Tongue (tissue), 2 donors: ENCODE results near the gene MYH11. TPM values are rescaled to one million over a fixed set of nuclear protein-coding genes. Genes with fewer than 3 reads are reported as not detected.

Experiments used
- DNase-seq: peaks from one replicate; pipeline ENCODE4 v3.0.0-alpha.2; 2015
- total RNA-seq: library from RNA; depleted of rRNA; stranded (reverse); fragments of >200 nt; gene quantifications from one replicate; pipeline ENCODE4 v1.2.3, GENCODE V29; 2014

The MYH11 gene
- total RNA-seq, 1 donor from 2014 or later = 33.7 TPM

GRCh38 chr16:15777533-15778203, 79.2 kb downstream of the MYH11 start:
- DNase-seq = peak; percentile 22

DNA sequence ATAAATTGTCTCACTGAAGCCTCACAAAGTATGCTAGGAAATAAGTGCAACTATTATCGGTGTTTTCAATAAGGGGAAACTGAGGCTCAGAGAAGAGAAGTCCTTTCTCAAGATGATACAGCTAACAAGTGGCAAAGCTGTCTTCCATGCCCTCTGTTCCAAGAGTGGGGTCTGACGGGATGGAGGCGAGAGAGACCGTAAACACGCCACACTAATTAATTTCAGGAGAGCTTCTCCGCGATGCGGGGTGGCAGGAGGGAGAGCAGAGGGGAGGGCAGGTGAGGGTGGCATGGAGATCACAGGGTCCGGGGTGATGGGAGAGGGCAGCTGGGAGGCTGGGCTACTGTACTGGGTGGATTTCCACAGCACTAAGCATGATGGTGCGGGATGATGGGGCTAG, 80.3 kb downstream of the MYH11 start:
- DNase-seq = no peak

DNA sequence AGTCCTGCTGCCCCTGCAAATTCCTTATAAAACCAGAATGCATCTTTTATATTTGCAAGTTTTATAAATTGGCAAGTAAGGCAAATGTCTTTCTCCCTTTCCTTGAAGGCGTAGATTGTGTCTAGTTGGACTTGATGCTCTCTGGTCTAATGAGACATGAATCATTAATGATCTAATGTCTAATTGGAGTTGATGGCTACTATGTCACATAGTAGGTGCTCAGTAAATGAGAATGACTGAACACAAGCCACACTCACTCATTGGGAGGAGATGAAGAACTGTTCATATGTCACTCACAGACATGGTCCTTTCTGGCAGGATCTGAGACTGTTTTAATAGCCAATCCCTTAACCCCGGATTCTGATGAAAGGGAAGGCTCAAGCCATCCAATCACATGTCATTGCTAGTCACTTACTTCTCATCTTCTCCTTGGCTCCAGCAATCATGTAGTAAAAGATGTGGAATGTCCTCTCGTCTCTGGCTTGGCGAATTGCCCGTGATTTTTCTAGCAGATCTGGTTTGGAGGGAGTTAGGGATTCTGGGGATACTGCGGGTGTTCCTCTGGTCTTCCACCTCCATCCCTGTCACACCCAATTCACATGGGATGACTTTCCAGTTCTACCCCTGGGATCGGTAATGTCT, 81.0 kb downstream of the MYH11 start:
- no peak for DNase-seq

DNA sequence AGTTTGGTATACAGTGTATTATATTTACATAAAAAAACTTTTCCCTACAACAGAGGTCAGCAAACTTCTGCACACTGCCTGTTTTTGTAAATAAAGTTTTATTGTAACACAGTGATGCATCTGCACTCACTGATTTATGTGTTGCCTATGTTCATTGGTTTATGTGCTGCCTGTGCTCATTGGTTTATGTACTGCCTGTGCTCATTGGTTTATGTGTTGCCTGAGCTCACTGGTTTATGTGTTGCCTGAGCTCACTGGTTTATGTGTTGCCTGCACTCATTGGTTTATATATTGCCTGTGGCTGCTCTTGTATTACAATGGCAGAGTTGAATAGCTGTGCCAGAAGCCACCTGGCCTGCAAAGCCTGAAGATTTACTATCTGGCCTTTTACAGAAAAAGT, 81.6 kb downstream of the MYH11 start:
- DNase-seq = no peak

DNA sequence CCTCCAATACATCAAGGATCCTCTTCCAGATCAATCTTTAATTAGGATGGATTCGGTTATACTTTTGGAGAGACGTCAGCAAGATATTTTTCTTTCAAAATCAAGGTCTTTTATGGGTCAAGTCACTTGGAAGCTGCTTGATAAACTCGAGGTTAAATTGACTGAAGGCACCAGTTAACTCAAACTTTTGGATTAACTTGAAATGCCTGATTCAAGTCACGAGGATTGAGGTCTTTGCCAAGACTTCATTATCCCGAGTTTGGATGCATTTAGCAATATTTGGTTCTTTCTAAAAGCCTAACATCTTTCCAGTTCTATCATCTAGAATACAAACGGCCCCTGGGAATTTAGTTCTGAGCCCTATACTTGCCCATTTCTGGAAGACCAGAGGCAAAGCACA, 82.9 kb downstream of the MYH11 start:
- no peak for DNase-seq

DNA sequence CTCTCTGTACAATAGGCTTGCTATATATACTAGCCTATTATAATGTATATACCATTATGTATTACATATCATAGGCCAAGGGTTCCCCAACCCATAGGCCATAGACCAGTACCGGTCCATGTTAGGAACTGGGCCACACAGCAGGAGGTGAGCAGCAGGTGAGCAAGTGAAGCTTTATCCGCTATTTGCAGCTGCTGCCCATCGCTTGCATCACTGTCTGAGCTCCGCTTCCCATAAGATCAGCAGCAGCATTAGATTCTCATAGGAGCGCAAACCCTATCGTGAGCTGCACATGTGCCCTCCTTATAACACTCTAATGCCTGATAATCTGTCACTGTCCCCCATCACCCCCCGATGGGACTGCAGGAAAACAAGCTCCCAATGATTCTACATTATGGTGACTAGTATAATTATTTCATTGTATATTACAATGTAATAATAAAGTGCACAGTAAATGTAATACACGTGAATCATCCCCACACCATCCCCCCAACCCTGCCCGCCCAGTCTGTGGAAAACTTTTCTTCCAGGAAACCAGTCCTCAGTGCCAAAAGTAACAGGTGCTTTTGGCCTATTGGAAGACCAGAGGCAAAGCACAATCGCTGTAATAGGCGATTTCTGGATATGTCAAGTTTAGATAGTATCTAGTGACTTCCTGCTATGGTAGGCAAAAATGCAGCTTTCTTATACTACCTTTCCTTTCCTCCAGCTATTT, 84.1 kb downstream of the MYH11 start:
- no peak for DNase-seq

GRCh38 chr16:15771694-15772093, 85.1 kb downstream of the MYH11 start:
- no peak for DNase-seq

- DNase-seq = no peak
Observed at GRCh38 chr16:15770512-15770911, 86.3 kb downstream of the MYH11 start.

GRCh38 chr16:15770107-15770506, 86.7 kb downstream of the MYH11 start:
- DNase-seq = peak; percentile 24

GRCh38 chr16:15769239-15769638, 87.6 kb downstream of the MYH11 start:
- no peak for DNase-seq

GRCh38 chr16:15768201-15768600, 88.6 kb downstream of the MYH11 start:
- no peak for DNase-seq

DNA sequence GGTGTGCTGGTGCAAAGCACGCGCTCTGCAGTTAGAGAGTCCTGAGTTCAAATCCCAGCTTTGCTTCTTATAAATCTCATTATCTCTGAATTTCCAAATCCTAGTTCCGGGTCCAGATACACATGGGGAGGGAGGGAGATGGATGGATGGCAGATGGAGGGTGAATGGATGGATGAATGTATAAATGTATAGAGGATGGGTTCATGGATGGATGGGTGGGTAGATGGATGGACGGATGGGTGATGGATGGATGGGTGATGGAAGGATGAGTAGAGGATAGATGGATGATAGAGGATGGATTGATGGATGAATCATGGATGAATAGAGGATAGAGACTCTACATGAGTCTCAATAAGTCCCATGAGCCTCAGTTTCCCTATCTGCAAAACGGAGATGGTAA, 89.9 kb downstream of the MYH11 start:
- no peak for DNase-seq

DNA sequence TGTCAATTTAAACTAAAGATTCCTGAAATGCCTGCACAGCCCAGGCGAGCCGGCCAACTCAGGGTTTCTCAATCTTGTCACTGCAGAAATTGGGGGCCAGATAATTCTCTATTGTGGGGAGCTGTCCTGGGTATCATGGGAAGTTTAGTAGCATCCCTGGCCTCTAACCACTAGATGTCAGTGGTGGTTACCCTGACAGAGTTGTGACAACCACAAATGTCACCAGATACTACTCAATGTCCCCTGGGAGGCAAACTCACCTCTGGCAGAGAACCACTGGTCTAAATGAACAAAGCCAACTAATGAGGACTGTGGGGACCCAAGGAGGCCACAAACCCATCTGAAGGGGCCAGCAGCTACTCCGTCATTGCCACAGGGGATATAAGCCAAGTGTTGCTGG, 90.9 kb downstream of the MYH11 start:
- peak; percentile 51 for DNase-seq

DNA sequence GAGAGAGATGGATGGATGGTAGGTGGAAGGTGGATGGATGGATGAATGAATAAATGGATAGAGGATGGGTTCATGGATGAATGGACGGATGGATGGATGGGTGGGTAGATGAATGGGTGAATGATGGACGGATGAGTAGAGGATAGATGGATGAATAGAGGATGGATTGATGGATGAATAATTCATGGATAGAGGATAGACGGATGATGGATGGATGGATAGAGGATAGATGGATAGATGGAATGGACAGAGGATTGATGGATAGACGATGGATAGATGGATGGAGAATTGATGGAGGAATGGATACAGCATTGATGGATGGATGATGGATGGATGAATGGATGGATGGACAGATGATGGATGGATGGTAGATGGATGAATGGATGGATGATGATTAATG, 91.7 kb downstream of the MYH11 start:
- no peak for DNase-seq

GRCh38 chr16:15764112-15764511, 92.7 kb downstream of the MYH11 start:
- no peak for DNase-seq

DNA sequence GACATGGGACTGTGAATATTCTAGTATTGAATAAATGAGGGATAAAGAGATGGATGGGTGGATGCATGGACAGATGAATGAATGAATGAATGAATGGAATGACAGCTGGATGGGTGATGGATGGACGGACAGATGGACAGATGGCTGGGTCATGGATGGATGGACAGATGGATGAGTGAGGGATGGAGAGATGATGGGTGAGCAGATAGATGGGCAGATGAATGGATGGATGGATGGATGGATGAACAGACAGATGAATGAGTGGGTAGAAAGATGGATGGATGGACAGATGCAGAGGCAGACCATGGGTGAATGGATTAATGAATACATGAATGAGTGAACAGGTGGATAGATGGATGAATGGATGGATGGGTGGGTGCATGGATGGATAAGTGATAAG, 96.7 kb downstream of the MYH11 start:
- DNase-seq = no peak

- DNase-seq = no peak
Observed at GRCh38 chr16:15759070-15759469, 97.8 kb downstream of the MYH11 start.

- no peak for DNase-seq
Observed at GRCh38 chr16:15757630-15758251, 99.1 kb downstream of the MYH11 start.

DNA sequence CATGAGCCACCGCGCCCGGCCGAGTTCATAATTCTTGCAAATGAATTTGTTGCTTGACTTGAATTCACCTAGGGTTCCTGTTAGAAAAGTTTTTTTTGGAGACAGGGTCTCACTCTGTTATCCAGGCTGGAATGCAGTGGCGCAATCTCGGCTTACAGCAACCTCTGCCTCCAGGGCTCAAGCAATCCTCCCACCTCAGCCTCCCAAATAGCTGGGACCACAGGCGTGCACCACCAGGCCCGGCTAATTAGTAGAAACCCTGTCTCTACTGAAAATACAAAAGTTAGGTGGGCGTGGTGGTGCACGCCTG, 99.8 kb downstream of the MYH11 start:
- DNase-seq = no peak

DNA sequence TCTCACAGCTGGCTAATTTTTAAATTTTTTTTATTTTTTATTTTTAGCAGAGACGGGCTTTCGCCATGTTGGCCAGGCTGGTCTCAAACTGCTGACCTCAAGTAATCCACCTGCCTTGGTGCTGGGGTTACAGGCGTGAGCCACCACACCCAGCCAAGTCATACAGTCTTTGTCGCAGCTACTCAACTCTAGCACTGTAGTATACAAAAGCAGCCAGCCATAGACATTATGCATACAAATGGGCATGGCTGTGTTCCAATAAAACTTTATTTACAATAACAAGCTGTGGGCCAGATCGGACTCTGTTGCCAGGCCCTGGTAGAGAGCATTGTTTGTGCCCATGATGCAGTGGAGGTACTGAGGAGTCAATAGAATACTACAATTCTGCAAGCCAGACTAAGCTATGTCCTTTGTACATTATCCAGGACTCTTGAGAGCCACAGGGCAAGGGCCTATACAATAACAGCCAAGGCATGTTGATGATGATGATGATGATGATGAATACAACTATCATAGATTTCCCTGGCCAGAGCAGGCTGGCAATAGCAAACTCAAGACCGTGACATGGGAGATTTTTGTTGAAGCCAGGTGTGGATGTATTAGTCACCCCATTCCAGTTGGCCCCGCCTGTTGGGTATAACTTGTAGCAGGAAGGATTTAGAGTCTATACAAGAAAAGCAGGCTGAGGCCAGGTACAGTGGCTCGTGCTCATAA, 101.8 kb downstream of the MYH11 start:
- no peak for DNase-seq

DNA sequence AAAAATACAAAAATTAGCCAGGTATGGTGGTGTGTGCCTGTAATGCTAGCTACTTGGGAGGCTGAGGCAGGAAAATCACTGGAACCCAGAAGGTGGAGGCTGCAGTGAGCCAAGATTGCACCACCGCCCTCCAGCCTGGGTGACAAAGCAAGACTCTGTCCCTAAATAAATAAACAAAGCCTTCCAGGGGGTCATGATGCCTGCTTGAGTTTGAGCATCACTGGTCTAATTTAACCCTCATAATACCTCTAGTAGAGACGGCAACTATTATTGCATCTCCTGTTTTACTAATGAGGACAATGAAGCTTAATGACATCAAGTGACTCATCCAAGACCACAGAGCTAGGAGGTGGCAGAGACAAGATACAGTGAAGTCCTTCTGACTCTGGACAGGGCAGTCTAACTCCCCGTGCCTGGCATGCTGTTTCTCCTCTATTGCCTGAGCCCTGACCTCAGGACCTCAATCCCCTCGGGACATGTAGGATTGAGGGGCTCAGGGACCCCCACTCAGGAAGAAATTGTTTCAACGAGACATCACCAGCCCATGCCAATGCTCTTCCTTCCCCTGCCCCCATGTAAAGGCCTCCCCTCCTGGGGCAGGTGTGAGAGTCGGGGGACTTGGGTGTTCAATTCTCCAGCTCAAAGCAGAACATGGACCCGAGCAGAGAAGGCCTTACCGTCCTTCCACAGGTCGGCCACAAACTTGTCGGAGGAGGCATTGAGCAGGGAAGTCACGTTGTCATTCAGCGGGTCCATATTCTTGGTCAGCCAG, 103.9 kb downstream of the MYH11 start:
- DNase-seq = no peak

GRCh38 chr16:15751940-15752339, 104.9 kb downstream of the MYH11 start:
- DNase-seq = no peak
